ENCODE data around the gene IFT80. TPM values are rescaled to one million over a fixed set of nuclear protein-coding genes. Genes with fewer than 3 reads are reported as not detected.

IFT80 gene
- polyA plus RNA-seq, 1 experiment, result 43.5 TPM

DNA sequence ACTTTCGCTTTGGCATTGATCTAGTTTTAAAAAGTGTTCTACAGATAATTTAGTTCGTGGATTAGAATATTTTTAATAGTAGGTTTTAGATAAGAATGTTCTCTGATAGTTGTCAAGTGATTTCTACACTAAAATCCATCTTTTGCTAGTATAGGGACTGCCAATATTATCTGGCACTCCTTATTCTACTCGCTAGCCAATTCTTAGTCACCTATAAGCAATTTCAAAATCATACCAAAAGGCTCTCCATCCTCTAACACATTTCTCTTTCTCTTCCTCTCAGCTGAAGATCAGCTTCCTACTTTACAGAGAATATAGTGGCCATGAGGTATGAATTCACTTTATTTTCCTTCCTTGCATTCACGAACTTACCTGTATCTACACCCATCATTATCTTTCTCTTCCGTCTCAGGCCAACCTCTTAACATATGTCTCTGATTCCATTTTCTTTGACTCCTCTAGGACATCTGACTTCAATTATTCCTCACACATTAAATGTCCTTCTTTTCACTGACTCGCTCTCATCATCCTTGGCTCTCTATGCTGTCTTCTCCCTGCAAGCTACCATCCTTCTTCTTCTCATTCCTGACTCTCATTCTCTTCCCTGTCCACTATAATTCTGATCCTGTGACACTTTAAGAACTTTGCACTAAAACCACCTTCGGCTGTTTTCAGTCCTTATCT, 138.3 kb downstream of the IFT80 start:
- ChIA-PET CTCF (interaction anchor here (0.6 kb wide), 1 partner anchor 50 kb away, joined by 3 read pairs; no protein-coding TSS in a partner anchor), POLR2A (interaction anchor here (0.6 kb wide), 1 partner anchor 151 kb away, joined by 7 read pairs; no protein-coding TSS in a partner anchor)
- H3K4me3 ChIP-seq (ENCODE audit: low read depth, low read length), result no peak overlapping the region
- H3K27me3 ChIP-seq (ENCODE audit: control insufficient read depth, insufficient read depth, low read length), result no peaks in the 10 kb centered on the region
- no peak overlapping the region for H3K27ac ChIP-seq (ENCODE audit: low read depth, low read length)
- TF ChIP-seq, protein P1, sequence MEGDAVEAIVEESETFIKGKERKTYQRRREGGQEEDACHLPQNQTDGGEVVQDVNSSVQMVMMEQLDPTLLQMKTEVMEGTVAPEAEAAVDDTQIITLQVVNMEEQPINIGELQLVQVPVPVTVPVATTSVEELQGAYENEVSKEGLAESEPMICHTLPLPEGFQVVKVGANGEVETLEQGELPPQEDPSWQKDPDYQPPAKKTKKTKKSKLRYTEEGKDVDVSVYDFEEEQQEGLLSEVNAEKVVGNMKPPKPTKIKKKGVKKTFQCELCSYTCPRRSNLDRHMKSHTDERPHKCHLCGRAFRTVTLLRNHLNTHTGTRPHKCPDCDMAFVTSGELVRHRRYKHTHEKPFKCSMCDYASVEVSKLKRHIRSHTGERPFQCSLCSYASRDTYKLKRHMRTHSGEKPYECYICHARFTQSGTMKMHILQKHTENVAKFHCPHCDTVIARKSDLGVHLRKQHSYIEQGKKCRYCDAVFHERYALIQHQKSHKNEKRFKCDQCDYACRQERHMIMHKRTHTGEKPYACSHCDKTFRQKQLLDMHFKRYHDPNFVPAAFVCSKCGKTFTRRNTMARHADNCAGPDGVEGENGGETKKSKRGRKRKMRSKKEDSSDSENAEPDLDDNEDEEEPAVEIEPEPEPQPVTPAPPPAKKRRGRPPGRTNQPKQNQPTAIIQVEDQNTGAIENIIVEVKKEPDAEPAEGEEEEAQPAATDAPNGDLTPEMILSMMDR (IDR thresholded peaks at IDR 0.05; ENCODE audit: low read depth, low read length), result no peak
- H3K9me3 ChIP-seq (ENCODE audit: control insufficient read depth, insufficient read depth, low read length), result no peaks in the 10 kb centered on the region
- DNase-seq (ENCODE audit: low read depth, low spot score), result no peak

GRCh38 chr3:160259589-160259988, 139.4 kb downstream of the IFT80 start:
- H3K4me3 ChIP-seq (ENCODE audit: low read depth, low read length), result no peak overlapping the region
- TF ChIP-seq, protein P1 (IDR thresholded peaks at IDR 0.05; ENCODE audit: low read depth, low read length), result no peak
- H3K27me3 ChIP-seq (ENCODE audit: control insufficient read depth, insufficient read depth, low read length), result no peaks in the 10 kb centered on the region
- no peaks in the 10 kb centered on the region for H3K9me3 ChIP-seq (ENCODE audit: control insufficient read depth, insufficient read depth, low read length)
- ChIA-PET POLR2A (interaction anchor here (0.6 kb wide), 1 partner anchor 12 kb away, joined by 3 read pairs; no protein-coding TSS in a partner anchor), CTCF (interaction anchor here (1.0 kb wide), 1 partner anchor 253 kb away, joined by 4 read pairs; no protein-coding TSS in a partner anchor)
- H3K27ac ChIP-seq (ENCODE audit: low read depth, low read length), result no peak overlapping the region
- no peak for DNase-seq (ENCODE audit: low read depth, low spot score)

- ChIA-PET CTCF (no interaction called here), POLR2A (no interaction called here)
- no peak overlapping the region for H3K27ac ChIP-seq (ENCODE audit: low read depth, low read length)
- H3K9me3 ChIP-seq (ENCODE audit: control insufficient read depth, insufficient read depth, low read length), result no peaks in the 10 kb centered on the region
- DNase-seq (ENCODE audit: low read depth, low spot score), result no peak
- TF ChIP-seq, protein P1 (IDR thresholded peaks at IDR 0.05; ENCODE audit: low read depth, low read length), result no peak
- no peak overlapping the region for H3K4me3 ChIP-seq (ENCODE audit: low read depth, low read length)
- no peaks in the 10 kb centered on the region for H3K27me3 ChIP-seq (ENCODE audit: control insufficient read depth, insufficient read depth, low read length)
Measured at GRCh38 chr3:160257606-160258005, 141.4 kb downstream of the IFT80 start.

DNA sequence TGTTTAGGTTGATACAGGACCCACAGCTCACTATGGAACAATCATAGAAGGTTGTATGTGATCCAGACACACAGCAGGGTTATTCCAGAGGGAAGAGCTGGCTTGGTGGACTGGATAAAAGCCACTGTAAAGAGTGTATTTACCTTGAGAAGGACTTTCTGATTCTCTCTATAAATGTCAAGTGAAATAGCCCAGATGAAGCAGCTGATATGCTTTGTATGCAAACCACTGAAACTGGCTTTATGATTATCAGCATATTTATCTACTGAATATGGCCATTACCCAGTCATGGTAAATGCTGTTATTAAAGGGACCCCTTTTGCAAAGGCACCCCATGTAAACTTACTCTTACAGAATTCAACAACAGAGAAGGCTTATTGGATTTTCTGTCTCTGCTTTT, 145.7 kb downstream of the IFT80 start:
- TF ChIP-seq, protein P1 (IDR thresholded peaks at IDR 0.05; ENCODE audit: low read depth, low read length), result no peak
- Histone ChIP-seq H3K9me3 (ENCODE audit: control insufficient read depth, insufficient read depth, low read length) (no peaks in the 10 kb centered on the region), H3K27ac (ENCODE audit: low read depth, low read length) (no peak overlapping the region), H3K4me3 (ENCODE audit: low read depth, low read length) (no peak overlapping the region), H3K27me3 (ENCODE audit: control insufficient read depth, insufficient read depth, low read length) (no peaks in the 10 kb centered on the region)
- no peak for DNase-seq (ENCODE audit: low read depth, low spot score)
- CTCF ChIA-PET, result no interaction called here
- POLR2A ChIA-PET, result no interaction called here

DNA sequence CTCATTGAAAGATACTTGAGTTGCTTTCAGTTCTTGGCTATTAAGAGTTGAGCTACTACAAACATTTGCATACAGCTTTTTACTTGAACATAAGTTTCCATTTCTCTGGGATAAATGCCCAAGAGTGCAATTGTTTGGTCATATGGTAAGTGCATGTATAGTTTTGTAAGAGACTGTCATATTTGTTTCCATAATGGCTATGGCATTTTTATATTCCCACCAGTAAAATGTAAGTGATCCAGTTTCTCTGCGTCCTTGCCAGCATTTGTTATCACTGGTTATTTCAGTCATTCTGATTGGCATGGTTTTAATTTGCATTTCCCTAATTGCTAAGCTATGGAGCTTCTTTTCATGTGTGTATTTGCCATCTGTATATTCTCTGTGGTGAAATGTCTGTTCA, 151.3 kb downstream of the IFT80 start:
- TF ChIP-seq, protein P1 (IDR thresholded peaks at IDR 0.05; ENCODE audit: low read depth, low read length), result no peak
- Histone ChIP-seq H3K4me3 (ENCODE audit: low read depth, low read length) (no peak overlapping the region), H3K27ac (ENCODE audit: low read depth, low read length) (no peak overlapping the region), H3K27me3 (ENCODE audit: control insufficient read depth, insufficient read depth, low read length) (no peaks in the 10 kb centered on the region), H3K9me3 (ENCODE audit: control insufficient read depth, insufficient read depth, low read length) (peaks cover 3% of the 10 kb centered on the region; the same call in 1 of the 2 replicates)
- ChIA-PET CTCF (interaction anchor here (0.7 to 0.9 kb wide), 2 partner anchors 84 to 258 kb away, joined by 3 to 4 read pairs; no protein-coding TSS in a partner anchor), POLR2A (no interaction called here)
- DNase-seq (ENCODE audit: low read depth, low spot score), result no peak

All from AG04450 (cell line).